ENCODE data around the gene DCUN1D3.
"Not testable (repeated sequence)": the region's sequence is repeated elsewhere in the genome, so short reads cannot be mapped to it uniquely, and the experiment has no call there.

DCUN1D3 gene

GRCh38 chr16:20886320-20886719 is 13.8 kb downstream of the DCUN1D3 start:
- no peak for DNase-seq

DNA sequence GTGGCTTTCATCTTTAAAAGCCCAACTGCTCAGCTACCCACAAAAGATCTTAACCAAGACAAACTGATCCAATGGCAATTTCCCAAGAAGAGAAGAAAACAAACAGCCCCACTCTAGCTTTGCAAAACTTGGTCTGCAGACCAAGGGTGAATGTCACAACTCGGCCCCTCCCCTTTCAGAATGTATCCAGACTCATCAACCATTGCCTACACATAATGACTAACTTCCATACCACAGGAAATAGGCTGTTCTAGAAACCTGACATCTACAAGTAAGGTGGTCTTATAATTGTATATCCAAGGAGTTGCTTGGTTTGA is 16.0 kb downstream of the DCUN1D3 start:
- no peak for DNase-seq

DNA sequence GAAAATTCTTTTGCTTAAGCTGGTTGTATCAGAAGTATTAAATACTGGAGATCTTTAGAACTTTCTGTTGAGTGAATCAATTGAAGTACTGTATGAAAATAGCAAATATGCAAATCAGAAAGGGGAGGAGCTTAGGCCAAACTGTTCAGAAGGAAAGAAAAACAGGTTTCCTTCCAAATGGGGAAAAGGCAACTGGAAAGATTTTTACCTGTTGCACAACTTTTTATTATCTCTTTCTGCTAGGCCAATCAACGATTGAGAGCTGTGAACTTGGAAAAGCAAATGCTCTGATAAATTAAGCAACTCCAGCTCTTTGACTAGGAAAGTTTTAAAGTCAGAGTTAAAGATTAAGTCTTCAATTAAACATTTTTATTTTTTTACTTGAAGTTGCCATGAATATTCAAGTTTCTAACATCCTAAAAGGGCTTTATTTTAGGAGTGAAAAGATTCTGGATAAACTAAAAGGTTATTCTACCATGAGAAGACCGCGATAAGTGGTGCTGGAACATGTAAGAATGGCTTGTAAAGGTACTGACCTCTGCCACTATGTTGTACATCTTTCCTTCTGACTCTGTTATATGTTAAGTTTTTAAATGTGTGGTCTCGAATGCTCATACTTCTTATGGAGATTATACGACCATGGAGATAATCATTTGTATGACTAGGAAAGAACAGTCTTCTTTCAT is 16.5 kb downstream of the DCUN1D3 start:
- DNase-seq = no peak

- no peak for DNase-seq
Measured at GRCh38 chr16:20881503-20881878, 18.7 kb downstream of the DCUN1D3 start.

DNA sequence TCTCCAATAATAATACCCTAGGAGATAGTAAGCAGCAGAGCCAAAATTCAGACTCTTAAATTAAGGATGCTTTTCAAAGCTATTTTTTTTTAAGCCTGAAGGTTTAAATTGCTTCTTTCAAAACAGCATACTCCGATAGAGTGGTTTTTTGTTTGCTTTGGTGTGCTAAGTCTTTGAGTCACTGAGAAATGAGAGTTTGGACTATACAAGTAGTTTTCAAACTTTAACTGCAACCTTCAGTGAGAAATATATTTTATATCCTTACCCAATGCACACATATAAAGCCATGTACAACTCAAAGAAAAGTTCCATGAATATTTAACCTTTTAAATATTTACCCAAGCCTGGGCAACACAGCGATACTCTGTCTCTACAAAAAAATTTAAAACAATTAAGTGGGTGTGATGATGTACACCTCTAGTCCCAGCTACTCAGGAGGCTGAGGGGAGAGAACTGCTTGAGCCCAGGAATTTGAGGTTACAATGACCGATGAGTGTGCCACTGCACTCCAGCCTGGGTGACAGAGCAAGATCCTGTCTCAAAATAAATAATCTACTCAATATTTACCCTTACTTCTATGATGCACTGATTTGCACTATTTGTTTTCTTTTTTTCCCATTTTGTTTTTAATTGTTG is 19.2 kb downstream of the DCUN1D3 start:
- no peak for DNase-seq

- DNase-seq = no peak
Measured at GRCh38 chr16:20879175-20880040, 20.8 kb downstream of the DCUN1D3 start.

DNA sequence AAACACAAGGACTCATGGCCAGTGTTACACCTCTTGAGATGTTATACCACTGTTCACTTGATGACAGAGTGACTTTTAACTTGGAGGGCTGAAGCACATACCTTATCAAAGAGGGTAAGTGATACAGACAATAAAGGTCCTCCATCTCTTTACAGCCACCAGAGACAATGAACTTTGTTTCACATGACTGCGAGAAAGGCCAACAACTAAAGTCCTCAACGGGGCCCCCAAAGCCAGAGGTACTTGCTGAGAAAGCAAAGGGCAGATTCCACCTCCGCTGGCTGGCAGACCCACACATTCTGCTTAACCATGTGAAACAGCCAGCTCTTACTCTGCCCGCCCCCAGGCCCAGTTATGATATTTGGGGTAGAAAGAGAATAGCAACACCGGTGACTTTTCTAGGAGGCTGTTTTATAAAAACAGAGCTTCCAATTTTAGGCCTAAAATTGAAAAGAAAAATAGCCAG is 21.4 kb downstream of the DCUN1D3 start:
- no peak for DNase-seq

- no peak for DNase-seq
Measured at GRCh38 chr16:20875355-20875650, 24.9 kb downstream of the DCUN1D3 start.

GRCh38 chr16:20874088-20874581 is 26.0 kb downstream of the DCUN1D3 start:
- no peak for DNase-seq

DNA sequence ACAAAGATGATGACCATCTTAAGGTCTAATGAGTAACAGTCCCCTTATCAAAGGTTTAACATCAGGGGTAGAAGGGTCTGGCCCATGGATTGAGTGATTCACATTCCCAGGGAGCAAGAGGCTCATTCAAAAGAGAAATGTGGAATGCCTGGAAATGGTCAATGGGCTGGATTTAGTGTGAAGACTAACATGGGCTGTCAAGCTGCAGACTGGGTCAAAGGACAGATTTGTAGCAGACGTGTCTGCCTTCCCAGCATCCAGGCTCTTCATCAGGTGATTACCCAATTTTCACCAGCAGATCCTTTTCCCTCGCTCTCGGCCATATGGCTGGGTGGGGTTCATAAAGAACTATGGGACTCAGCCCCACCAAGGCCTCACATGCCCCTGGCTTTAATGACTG is 26.8 kb downstream of the DCUN1D3 start:
- no peak for DNase-seq

DNA sequence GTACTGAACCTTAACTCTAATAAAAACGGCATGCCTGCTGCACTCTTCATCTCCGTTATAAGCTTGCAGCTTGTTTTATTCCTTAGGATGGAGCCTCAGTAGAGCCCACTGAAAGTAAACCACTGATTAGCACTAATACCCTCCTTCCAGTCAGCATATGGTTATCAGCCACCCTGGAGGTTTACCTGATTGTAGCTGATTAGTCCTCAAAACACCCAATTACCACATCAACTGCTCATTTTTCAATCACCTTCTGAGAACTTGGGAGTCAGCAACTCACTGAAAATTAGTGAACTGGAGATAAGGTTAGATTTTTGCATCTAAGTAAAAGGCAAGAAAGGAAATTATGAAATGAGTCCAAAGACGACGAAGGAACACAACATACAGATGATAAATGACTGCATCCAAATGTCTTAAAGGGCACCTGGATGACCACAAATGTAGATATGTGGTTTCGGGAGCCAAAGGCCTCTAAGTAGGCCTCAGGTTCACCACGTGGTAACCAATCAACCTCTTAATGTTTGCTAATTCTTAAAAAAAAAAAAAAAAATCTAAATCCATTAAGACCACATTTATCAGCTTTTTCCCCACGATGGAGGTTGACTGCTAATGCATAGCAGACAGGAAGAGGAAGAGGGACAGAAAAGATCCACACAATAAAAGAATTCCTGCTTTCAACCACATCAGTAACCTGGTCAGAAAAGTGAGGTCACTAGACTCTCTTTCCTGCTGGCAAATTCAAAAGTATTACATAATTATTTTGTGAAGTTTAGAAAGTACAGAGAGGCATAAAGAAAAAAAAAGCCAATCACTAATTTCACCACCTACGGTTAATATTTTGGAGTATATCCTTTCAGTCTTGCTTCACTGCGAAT is 28.0 kb downstream of the DCUN1D3 start:
- DNase-seq = no peak

- DNase-seq = no peak
Measured at GRCh38 chr16:20871258-20871657, 28.9 kb downstream of the DCUN1D3 start.

DNA sequence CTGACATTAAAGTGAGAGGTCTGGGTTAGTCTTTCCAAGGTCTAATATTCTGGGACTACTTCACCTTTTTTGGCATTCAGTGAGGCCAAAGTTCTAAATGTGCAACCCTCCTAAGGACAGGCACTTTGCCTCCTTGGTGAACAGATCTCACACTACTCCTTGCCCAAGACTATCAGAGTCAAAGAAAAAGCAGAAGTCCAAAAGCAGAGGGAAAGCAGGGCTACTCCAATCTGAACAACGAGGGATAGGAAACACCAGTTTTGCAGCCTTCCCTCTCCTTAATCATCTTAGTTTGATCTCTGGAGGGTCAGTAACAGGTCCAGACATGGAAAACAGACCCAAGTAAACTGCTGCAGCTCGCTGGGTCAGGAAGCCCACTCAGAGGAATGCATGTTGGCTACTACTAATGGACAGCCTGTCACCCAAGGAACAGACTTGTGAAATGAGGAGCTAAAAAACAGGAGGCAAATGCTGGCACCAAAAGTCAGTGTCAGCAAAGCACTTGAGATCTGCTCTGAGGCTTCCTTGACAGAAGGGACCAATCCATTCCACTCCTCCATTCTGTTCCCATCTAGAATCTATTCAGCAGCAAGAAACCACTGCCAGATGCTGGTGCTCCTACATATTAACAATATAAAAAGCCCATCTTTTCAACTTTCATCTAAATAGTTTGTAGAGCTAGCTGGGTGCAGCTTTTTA is 29.9 kb downstream of the DCUN1D3 start:
- no peak for DNase-seq

DNA sequence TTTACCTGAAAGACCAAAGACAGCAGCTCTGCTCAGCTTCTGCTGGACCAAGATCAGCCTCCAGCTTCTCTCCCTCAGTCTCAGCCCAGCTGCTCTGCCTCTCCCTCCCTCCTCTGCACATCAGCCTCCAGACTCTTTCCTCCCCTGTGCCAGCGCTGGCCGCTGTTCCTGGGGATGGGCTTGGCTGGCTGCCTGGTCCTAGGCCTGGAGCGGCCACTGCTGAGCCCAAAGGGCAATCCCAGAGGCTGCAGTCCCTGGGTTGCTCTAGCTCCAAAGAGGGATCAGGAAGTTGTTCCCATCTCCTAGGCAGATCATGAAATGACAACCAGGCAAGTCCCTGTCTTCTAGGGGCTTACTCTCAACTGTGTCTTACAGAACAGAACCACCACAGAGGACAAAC is 31.3 kb downstream of the DCUN1D3 start:
- no peak for DNase-seq

GRCh38 chr16:20867585-20867984 is 32.6 kb downstream of the DCUN1D3 start:
- DNase-seq = no peak

DNA sequence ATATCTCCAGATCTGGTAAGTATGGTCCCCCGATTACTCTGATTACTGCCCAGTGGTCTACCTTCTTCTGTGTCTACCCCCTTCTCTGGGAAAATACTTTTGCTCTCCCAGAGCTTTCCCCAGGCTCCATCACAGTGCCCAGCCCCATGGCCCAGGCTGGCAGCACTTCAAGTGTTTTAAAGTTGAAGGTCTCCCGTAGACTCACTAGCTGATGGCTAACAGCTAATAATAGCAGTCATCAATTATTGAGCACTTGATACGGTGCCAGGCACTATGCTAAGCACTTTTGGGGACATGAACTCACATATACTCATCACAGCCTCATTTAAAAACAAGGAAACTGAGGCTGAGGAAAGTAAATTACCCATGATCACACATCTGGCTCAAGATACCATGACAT is 33.4 kb downstream of the DCUN1D3 start:
- no peak for DNase-seq

- no peak for DNase-seq
Measured at GRCh38 chr16:20866145-20866772, 33.9 kb downstream of the DCUN1D3 start.

DNA sequence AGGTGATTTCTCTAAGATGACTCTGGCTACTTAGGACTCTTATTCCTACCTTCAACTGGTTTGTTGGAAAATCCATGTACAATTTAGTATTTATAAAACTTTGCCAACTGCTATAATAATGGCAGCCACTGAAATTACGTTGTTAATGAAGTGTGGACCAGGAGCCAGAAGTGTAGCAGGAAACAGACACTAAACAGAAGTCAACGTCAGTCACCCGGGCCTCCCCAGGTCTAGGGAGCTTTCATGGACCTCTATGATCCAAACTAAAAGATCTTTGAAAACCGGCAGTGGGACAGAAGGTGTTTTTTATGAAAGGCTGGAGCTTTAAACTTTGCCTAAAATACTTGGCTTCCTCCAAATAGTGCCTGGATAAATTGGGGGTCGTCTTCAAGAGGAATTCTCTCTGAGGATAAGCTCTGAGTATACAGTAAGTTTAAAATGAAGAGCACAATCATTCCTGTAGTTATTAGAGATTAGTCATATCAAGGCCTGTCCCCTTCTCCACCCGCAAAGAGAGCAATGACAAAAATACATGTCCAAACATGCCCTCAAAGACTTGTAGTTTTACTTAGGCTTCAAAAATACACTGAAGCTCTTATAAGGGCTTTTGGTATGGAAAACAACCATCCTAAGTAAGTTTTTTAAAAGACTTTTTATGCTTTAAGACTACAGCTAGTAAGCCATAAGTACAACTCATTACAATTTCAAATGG is 34.6 kb downstream of the DCUN1D3 start:
- no peak for DNase-seq

DNA sequence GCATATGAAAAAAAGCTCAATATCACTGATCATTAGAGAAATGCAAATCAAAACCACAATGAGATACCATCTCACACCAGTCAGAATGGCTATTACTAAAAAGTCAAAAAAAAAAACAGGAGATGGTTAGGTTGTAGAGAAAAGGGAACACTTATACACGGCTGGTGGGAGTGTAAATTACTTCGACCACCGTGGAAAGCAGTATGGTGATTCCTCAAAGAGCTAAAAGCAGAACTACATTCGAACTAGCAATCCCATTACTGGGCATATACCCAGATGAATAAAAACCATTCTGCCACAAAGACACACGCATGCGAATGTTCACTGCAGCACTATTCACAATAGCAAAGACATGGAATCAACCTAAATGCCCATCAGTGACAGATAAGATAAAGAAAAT is 35.8 kb downstream of the DCUN1D3 start:
- not testable (repeated sequence) for DNase-seq

- no peak for DNase-seq
Measured at GRCh38 chr16:20862162-20862960, 37.8 kb downstream of the DCUN1D3 start.
